ENCODE data around the gene CHKB.
"Not testable (repeated sequence)": the region's sequence is repeated elsewhere in the genome, so short reads cannot be mapped to it uniquely, and the experiment has no call there.

The CHKB gene, protein sequence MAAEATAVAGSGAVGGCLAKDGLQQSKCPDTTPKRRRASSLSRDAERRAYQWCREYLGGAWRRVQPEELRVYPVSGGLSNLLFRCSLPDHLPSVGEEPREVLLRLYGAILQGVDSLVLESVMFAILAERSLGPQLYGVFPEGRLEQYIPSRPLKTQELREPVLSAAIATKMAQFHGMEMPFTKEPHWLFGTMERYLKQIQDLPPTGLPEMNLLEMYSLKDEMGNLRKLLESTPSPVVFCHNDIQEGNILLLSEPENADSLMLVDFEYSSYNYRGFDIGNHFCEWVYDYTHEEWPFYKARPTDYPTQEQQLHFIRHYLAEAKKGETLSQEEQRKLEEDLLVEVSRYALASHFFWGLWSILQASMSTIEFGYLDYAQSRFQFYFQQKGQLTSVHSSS

DNA sequence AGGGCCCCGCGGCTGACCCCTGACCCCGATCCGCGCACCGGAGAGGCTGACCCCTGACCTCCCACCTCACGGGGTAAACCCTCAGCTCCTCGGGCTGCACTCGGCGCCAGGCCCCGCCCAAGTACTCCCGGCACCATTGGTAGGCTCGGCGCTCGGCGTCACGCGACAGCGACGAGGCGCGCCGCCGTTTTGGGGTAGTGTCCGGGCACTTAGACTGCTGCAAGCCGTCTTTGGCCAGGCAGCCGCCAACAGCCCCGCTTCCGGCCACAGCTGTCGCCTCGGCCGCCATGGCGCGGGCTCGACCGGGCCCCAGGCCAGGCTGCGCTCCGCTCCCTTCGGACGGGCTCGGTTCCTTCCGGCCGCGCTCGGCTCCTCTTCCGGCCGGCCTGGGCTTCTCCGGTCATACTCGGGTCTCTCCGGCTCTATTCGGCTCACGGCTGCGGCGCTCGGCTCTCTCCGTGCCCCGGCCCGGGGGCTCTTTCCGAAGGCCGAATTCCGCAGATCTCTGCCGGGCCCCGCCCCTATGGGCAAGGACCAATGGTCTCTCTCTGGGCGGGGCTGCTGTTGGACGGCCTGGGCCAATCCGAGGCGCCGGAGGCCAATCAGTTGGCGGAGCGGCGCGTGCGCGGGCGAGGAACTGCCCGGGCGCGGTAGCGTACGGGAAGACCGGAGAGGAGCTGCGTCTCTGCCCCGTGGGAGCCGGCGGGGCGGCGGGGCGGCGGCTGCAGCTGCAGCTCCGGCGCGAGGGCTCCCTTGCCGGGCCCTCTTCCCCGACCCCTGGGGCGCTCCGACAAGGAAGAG is at the start of gene CHKB:
CHKB (minus strand) TSS at position 357 of the 801 bp plus-strand sequence; CDS start at position 289, 68 bp downstream.
- DNase-seq (ENCODE audit: low spot score), result peak; percentile 100

DNA sequence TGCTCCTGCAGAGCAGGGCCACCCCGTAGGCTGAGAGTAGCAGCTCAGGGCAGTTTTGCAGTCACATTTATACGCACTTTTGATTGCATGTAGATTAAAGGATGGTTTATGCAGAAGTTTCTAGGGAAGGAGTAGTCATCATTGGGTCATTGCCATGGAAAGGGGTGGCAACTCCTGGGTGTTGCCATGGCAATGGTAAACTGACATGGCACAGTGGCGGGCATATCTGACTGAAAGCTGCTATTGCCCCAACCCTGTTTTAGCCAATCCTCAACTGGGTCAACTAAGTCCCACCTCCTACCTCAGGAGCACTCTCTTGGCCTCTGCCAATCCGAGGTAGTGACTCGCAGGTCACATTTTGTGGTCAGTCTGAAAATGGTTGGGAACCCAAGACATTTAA is 47.7 kb upstream of the CHKB start:
- DNase-seq (ENCODE audit: low spot score), result no peak

DNA sequence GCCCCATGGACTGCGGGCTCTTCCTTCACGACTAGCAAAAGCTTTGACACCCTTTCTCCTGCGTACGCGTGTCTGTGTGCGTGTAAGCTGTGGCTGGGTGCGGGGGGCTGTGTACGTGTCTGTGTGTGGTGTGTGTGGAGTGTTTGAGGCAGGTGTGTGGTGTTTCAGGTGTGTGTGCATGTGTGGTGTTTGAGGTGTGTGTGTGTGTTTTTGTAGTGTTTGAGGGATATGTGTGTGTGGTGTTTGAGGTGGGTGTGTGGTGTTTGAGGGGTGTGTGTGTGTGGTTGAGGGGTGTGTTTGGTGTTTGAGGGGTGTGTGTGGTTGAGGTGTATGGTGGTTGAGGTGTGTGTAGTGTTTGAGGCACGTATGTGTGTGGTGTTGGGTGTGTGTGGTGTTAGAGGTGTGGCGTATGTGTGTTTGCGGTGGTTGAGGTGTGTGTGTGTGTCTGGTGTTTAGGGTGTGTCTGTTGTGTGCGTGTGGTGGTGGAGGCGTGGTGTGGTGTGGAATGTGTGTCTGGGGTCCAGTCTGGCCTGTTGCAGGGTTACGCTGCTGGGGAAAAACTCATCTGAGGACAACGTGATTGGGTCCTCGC is 46.0 kb upstream of the CHKB start:
- no peak for DNase-seq (ENCODE audit: low spot score)

GRCh38 chr22:50627642-50628542 is 45.2 kb upstream of the CHKB start, which contains the start of gene ARSA:
ARSA (minus strand) TSS chr22:50628152; CDS start chr22:50627779, 373 bp downstream.
- peak; percentile 94 for DNase-seq (ENCODE audit: low spot score)

DNA sequence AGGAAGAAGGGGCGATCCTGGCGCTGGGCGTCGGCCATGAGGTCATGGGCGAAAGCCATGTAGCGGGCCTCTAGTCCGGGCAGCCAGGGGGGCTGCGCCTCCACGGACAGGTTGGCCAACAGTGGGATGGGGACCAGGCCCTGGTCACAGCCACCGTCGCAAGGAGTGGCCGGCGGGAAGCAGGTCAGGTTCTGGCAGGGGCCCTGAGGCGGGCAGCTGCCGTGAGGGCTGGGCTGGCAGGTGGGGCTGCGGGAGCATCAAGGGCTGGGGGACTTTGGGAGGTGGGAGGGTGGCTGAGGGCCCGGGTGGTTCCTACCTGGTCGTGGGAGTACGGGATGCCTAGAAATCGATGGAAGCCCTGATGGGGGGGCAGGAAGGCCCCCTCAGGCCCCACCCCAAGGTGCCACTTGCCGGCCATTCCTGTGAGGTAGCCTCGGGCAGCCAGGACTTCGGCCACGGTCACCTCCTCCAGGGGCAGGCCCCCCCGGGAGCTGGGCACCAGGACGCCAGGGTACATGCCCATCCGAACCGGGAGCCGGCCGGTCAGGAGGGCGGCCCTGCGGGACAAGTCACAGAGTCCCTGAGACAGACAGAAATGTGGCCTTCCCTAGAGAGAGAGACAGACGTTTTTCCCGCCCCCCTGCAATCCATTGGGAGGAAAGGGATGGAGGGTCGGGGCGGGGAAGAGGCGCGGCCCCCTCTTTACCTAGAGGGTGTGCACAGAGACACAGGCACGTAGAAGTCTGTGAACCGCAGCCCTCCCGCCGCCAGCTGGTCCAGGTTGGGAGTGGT is 44.4 kb upstream of the CHKB start:
- no peak for DNase-seq (ENCODE audit: low spot score)

- DNase-seq (ENCODE audit: low spot score), result no peak
Measured at GRCh38 chr22:50626314-50626849, 43.7 kb upstream of the CHKB start.

- no peak for DNase-seq (ENCODE audit: low spot score)
Measured at GRCh38 chr22:50625568-50626313, 43.1 kb upstream of the CHKB start.

DNA sequence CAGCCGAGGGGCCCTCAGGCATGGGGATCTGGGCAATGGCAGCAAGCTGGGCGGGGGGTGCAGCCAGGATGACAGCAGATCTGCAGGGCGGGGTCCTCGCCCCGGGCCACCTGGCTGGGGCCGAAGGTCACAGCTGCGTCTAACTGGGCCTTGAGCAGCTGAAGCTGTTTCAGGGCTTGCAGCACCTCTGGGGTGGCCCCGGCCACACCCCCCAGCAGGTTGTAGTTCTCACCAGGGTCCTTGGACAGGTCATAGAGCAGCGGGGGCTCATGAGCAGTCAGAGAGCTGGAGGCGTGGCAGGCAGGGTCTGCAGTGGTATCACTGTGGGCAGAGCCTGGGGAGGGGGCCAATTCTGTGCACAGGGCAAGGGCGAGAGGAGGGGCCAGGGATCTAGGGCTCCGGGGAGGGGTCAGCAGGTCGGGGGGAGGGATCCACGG is 42.5 kb upstream of the CHKB start:
- DNase-seq (ENCODE audit: low spot score), result no peak

DNA sequence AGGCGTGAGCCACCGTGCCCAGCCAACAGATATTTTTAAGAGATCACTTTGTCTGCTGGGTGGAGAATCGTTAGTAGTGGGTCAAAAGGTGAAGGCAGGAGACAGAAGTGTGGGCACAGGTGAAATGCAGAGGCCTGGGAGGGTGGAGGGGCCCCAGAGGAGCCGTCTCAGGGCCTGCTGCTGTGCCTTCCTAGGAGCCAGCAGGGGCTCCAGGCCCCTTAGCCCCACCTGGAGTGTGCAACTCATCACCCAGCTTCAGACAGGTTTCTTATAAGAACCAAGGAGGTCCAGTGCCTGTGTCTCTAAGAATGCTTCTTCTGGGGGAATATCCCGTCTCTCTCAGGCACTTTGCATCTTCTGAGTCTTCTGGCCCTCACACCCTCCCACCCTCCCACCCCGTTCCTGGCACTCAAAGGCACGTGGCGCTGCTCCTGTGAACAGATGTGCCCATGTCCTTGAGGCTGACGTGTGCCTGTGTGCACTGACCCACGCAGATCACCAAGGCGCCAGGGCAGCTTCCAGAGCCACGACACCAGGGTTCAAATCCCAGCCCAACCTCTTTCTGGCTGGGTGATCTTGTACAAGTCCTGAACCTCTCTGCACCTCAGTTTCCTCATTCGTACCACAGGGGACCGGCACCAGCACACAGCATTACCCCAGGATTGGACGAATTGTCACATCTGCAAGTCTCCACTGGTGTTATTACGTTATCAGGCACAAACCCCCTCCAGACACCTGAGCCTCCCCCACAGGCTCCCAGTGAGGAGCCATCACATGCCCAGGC is 41.9 kb upstream of the CHKB start:
- no peak for DNase-seq (ENCODE audit: low spot score)

DNA sequence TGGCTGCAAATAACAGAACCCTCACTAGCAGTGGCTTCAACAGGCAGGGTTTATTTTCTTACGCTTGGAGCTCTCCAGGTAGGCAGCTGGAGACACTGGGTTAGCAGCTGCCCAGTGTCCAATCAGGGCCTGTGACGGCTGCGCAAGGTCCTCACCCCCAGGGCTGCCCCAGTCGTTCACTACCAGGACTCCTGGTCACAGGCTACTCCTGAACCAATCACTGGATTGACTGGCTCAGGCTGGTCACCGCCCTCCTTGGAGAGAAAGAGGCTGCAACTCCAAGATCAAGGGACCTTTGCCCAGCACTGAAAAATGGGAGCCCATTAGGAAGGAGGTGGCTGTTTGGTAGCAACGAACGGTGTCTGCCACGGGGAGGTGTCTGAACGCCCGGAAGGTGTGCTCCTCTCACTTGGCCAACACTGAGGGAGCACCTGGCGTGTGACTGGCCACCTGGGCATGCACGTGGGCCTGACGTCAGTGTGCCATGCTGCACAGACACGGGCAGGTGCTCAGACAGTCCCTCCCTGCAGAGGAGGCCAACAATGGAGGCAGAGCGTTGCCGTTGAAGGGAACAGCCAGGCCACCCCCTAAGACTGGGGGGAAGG is 40.2 kb upstream of the CHKB start:
- no peak for DNase-seq (ENCODE audit: low spot score)

GRCh38 chr22:50621948-50622722 is 39.5 kb upstream of the CHKB start:
- DNase-seq (ENCODE audit: low spot score), result no peak

DNA sequence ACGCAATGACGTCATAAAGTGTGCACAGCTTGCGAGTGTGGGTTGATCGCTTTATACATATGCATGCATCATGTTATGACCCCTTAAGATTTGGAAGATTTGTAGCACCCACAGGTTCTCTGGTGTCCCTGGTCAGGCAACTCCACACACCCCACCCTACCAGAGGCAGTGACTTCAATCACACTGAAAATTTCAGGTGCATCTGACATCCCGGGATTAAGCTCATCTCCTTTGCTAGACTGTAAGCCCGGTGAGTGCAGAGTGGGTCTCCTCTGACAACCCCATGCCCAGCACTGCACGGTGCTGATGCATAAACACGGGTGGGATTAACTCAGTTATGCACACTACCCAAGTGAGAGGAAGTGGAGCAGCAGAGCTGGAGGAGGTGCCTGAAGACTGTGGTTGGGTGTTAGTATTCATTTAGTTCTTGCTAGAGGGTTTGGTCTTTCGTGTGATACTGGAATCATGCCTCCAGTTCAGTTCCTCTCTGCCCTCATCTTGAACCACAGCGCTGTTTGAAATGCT is 38.8 kb upstream of the CHKB start:
- DNase-seq (ENCODE audit: low spot score), result no peak

GRCh38 chr22:50620593-50621355 is 38.1 kb upstream of the CHKB start:
- DNase-seq (ENCODE audit: low spot score), result peak; percentile 82

- not testable (repeated sequence) for DNase-seq (ENCODE audit: low spot score)
Measured at GRCh38 chr22:50614296-50614695, 31.6 kb upstream of the CHKB start.

GRCh38 chr22:50613291-50613981 is 30.8 kb upstream of the CHKB start:
- peak; percentile 51 for DNase-seq (ENCODE audit: low spot score)
